Gastrocnemius medialis (tissue), 4 donors: ENCODE results near the gene OTOF.

Experiments
- CTCF ChIP-seq, 5 experiments: fragments of 450-650 bp in 3 of 5; fragments of 200-600 bp in 2 of 5; sonication (generic) in 2 of 5; IDR thresholded peaks in 4 of 5; conservative IDR thresholded peaks in 1 of 5; 1 replicate in 4 of 5; 2 replicates in 1 of 5; pipeline ENCODE4 v1.5.1; 2016 to 2019; ENCODE audit warnings: antibody characterized with exemption in 5 of 5, mild to moderate bottlenecking in 3 of 5, moderate library complexity in 3 of 5
- POLR2A ChIP-seq, 2 donors: fragments of 450-650 bp; IDR thresholded peaks; one replicate each; pipeline ENCODE4 v1.6.1; 2017; ENCODE audit warnings: antibody characterized with exemption in 2 of 2, mild to moderate bottlenecking in 2 of 2, moderate library complexity in 2 of 2

DNA sequence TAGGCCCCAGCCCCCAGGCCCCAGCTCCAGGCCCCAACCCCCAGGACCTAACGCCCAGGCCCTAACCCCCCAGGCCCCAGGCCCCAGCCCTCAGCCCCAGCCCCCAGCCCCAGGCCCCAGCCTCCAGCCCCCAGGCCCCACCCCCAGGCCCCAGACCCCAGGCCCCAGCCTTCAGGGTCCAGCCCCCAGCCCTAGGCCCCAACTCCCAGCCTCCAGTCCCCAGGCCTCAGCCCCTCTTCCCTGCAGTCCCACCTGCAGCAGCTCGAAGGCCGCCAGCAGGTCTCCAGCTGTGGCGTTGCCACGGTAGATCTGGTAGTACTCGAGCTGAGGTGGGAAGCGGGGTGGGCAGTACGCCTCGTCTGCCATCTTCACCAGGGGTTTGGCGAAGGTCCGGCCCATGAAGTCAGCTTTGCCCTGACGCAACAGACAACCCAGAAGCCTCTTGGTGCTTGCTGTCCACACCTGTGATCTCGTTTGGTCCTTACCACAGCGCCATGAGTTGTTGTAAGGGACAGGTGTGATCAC, 3.6 kb downstream of the OTOF start:
- TF ChIP-seq POLR2A (IDR thresholded peaks at IDR 0.05) (no peak), CTCF (IDR thresholded peaks at IDR 0.05 in 4 of 5, conservative IDR thresholded peaks at IDR 0.05 in 1 of 5) (no peak)
